GM21515 (cell line): ENCODE measurements around the gene ALPI.
A peak's percentile ranks its signal among the peaks of the same experiment; 100 is the strongest.
"Not testable (repeated sequence)": the region's sequence is repeated elsewhere in the genome, so short reads cannot be mapped to it uniquely, and the experiment has no call there.

ENCODE experiments used
- ATAC-seq: cut with Tn5 transposase; IDR thresholded peaks from one replicate; pipeline ENCODE4 v1.9.1; 2021; ENCODE audit not compliant: unreplicated experiment

Gene ALPI

DNA sequence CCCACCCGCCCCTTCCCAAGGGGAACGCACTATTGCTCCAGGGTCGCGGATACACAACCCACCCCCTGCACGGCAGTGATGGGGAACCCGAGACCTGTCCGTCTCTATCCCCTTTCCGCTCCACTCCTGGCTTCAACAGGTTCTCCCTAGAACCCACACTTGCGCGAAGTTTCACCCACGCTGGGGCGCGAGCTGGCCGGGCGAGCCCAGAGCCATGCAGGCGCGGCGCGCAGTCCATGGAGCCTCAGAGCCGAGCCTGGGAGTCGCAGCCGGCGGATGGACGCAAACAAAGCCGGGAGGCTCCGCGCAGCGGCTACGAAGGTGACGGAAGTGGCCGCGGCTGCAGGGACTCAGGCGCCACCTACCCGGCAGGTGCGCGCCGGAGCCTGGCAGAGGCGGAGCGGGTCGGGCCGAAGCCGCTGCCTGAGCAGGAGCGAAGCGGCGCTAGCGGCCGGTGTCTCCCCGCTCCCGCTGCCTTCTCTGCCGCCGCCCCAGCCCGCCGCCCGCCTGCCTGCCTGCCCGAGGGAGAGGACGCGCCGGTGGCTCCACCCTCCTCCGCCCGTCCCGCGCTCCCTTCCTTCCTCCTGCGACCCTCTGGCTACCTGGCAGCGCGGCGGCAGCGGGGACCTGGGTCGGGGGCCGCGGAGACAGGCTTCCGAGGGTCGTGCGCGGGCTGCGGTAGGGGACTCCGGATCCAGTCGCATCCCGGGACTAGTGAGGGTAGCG, 35.3 kb upstream of the ALPI start:
- ATAC-seq: no peak

DNA sequence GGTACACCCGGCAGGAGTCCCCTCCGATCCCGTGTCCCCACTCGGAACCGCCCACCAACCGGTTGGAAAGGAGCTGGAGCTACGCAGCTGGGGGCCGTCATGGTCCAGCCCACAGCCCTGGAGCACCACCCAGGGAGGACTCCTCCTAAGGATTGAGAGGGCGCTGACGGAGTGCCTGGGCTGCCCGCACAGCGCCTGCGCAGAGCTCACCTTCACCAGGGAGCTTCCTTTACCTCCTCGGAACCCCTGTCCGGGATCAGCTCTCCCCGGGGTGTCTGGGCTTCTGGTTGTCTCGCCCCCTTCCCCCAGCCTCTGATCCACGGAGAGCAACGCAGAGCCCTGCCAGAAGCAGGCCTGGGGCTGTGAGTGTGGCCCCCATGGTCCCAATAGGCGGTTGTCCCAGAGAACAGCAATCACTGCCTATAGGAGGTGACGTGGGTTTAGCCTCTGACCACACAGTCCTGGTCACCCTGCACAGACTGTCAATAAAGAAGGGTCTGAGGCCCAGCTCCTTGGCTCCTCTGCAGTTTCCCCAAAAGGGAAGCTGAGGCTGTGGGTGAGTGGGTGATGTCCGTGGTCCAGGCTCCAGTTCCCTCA, 34.7 kb upstream of the ALPI start:
- ATAC-seq: no peak

DNA sequence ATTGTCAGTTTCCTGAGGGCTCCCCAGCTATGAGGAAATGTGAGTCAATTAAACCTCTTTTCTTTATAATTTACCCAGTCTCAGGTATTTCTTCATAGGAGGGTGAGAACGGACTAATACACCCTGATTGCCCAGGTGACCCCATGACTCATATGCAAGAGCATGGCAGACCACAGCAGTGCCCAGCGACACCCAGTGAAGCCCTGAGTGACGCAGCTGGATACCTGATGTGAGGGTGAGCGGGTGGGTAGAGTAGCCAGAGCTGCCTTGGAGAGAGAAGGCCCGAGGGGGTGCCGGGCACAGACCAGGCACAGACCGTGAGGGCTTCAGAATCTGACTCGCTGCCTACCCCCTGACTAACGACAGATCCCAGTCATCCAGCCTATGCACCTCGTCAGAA, 33.9 kb upstream of the ALPI start:
- no peak for ATAC-seq

DNA sequence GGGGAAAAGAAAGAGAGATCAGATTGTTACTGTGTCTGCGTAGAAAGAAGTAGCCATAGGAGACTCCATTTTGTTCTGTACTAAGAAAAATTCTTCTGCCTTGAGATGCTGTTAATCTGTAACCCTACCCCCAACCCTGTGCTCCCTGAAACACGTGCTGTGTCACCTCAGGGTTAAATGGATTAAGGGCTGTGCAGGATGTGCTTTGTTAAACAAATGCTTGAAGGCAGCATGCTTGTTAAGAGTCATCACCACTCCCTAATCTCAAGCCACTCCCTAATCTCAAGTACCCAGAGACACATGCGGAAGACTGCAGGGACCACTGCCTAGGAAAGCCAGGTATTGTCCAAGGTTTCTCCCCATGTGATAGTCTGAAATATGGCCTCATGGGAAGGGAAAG, 33.0 kb upstream of the ALPI start:
- ATAC-seq: not testable (repeated sequence)

DNA sequence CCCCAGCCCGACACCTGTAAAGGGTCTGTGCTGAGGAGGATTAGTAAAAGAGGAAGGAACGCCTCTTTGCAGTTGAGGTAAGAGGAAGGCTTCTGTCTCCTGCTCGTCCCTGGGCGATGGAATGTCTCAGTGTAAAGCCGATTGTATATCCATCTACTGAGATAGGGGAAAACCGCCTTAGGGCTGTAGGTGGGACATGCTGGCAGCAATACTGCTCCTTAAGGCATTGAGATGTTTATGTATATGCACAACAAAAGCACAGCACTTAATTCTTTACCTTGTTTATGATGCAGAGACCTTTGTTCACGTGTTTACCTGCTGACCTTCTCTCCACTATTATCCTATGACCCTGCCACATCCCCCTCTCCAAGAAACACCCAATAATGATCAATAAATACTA, 32.5 kb upstream of the ALPI start:
- ATAC-seq: not testable (repeated sequence)

DNA sequence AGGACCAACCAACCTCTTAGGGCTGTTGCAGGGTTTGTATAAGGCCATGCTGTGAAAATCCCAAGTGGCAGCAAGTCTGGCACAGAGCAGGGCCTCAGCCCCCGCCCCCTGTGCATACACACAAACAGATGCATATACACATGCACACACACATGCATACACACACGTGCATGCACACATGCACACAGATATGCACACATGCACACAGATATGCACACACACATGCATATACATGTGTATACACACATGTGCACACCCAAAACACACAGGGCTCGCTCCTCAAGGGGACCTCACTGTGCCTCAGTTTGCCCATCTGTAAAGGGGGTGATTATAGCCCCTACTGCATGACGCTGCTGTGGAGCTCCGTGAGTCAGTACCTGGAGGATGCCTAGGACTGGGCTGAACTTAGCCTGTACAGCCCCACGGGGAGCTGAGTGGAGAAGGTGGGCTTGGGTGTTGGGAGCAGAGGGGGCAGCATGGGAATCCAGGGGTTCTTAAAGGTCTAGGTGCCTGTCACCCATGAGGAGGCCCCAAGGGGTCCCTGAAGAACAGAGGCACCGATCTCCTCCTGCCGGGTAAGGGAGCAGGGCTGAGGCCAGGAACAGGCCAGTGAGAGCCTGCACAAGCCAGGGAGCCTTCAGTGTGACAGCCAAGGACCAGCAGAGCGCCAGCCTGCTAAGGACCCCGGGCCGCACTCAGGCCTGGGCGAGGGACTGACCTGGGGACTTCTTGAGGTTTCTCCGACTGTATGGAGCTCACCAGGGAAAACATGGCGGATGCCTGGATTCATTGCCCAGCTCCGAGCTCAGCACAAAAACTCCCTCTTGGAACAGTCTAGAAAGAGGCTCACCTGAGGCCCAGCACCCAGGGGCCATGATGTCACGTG, 24.0 kb upstream of the ALPI start:
- no peak for ATAC-seq

DNA sequence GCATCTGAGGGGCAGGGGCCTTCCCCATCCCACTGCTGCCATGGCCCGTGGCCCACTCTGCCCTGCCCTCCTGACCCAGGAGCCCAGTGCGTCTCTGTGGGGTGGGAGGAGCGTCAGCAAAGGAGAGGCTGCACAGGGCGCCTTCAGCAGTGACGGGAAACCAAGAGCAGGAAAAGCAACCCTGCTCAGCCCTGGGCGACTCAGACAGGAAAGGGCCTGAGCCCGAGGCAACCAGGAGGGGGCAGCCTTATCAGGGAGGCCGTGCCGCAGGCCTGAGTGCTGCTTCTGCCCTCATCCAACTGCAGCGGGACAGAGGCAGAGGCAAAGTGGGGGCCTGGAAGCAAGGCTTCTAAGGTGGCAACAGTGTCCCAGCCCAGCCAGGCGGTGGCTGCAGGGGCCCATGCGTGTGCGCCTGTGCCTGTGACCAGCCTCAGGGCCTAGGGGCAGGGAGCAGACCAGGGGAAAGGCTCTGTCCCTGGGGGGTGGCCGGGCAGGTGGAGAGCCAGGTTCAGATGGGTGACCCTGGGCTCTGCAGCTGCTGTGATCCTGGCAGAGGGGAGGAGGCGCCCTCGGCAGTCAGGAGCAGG, 23.3 kb upstream of the ALPI start:
- no peak for ATAC-seq

DNA sequence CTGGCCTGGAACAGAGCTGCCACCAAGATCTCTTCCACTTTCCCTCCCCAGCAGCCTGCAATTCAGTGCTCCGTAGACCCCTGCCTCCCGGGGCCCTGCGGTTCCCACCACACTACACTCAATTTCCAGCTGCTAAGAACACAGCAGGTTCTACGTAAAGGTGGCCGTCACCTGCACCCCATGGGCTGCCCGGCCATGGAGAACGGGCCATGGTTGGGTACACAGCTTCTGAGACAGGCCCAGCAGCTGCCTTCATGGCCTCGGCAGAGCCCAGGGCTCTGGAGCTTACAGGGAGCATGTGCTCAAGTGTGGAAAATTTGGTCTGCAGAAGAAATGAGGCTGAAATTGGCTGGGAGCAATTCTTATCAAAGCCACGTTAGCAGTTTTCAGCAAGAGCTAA, 22.3 kb upstream of the ALPI start:
- ATAC-seq: not testable (repeated sequence)

DNA sequence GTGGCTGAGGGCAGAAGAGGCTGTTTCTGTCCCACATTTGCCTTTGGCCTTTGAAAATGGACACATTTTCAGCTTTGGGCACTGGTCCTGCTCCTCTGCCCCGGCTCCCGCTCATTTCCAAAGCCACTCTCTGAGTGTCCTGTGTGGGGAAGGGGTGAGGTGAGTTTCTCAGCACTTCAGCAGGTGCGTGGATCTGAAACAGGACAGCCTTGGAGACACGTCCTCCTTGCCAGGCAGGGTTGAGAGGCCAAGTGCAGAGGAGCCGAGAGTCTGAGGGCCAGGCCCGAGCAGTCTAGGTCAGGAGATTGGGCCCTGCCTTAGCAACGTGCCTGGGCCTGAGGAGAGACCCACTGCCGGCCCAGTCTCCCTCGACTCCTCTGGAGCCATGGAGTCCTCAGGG, 21.9 kb upstream of the ALPI start:
- ATAC-seq: no peak

DNA sequence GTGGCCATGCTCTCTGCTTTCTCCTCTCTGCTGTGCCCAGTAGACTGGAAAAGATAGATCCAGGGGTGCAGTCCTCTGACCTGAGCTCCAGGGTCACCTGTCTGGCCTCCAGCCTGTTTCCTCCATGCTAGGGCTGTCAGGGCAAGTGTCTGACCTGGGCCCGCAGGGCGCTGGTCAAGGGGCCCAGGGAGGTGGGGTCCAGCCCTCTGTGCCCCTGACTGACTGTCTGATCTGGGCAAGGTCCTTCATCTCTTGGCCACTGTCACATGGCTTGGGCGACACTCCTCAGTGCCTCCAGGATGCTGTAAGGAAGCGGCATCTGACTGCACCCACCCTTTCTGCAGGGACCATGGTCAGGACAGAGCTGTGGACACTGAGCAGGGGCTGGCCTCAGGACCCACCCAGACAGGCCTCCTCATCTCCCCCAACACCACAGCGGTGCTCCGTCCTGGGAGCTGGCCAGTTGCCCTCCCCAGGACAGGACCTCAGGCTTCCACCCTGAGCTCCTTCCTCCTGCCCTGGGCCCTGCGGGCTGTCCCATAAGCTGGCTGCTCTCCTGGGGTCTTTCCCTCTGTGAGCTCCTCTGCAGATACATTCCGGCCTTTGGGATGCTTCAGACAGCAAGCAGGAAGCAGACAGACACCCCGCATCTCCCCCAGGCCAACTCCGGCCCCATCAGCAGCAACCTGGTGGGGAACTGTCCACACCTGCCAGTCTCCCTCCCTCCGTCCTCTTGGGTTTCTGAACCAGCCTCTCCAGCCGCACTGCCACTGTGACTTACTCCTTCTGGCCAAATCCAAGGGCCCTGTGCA, 21.2 kb upstream of the ALPI start:
- ATAC-seq: no peak

DNA sequence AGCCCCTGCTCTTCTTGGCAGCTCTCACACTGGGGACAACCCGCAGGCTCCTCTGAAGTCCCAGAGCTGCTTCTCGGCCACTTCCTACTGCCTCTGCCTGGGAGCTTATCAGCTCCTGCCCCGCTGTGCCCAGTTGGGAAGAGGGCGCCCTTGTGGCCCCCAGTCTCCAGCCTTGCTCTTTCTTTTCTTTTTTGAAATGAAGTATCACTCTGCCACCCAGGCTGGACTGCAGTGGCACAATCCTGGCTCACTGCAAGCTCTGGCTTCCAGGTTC, 20.6 kb upstream of the ALPI start:
- no peak for ATAC-seq

DNA sequence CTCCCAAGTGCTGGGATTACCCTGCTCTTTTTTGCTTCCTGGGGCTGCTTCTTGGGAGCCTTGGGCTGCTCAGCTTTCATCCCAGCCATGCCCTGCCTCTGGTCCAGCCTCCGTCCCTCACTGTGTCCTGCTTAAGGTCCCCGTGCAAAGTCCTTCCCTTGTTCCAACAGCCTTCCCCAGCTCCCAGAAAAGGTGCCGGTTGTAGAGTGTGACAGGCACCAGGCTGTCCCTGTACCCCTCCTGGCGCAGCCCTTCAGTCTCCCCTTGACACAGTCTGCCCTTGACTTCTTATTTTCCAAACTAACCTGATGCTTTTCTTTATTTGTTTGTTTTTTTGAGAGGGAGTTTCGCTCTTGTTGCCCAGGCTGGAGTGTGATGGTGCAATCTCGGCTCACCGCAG, 20.1 kb upstream of the ALPI start:
- no peak for ATAC-seq

DNA sequence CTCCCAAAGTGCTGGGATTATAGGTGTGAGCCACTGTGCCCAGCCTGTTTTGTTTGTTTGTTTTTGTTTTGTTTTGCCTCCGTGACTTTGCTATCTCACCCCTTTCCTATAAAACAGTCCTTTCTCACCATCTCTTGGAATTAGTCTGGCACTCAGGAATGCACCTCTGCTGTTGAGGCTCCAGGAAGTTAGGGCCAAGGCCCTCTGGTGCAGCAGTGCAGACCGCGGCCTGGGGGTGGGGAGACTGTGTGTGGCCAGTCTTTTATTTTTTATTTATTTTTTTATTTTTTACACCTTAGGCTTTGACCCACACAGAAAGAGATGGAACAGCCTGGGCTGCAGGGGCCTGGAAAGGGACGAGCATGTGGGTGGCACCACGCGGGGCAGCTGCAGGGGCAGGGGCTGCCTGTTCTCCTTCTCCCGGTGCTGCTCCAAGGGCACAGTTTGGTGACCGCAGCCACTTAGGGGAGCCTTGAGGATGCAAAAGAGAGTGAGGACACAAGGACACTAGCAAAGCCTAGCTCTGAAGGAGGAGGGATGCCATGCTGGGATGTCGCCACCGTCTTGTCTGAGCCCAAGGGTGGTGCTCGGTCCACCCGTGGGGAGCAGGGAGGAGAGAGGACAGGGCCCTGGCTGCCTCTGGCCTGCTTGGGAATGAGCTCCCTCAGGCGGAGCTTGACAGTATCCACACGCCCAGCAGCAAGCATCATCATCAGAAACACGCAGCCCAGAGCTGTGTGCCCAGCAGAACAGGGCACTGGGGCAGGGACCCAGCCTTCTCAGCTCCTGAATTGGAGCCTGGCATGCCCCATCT, 19.4 kb upstream of the ALPI start:
- no peak for ATAC-seq

DNA sequence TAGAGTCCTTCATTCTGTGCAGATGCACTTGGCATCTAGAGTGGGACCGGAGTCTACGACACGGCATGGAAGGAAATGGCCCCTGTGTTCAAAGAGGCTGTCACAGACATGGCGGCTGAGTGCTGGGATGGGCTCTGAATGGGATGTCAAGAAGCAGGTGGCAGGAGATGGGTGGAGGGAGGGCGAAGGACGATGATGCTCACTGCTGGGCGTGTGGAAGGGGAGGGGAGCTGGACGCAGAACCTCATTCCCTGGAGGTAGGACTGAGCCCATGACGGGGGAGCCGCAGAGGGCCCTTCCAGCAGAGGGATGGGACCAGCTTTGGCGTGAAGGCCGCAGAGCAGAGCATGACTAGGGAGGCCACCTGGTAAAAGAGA, 18.8 kb upstream of the ALPI start:
- ATAC-seq: no peak

DNA sequence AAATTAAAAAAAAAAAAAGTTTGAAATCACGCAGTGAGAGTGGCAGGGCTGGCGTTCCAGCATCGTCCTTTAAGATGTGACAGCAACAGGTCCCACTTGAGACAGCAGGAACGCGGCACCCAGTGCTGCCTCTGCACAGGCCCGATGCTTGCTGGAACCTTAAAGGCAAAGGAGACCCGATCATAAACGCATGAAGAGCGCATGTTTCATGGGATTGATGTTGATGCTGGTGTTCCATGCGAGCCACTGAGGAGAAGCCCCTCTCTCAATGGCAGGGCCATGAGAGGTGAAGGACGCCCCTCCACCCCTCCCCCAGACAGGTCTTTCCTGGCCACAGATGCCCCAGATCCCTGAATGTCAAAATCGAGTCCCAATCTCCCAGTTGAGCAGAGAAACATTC, 17.9 kb upstream of the ALPI start:
- no peak for ATAC-seq

DNA sequence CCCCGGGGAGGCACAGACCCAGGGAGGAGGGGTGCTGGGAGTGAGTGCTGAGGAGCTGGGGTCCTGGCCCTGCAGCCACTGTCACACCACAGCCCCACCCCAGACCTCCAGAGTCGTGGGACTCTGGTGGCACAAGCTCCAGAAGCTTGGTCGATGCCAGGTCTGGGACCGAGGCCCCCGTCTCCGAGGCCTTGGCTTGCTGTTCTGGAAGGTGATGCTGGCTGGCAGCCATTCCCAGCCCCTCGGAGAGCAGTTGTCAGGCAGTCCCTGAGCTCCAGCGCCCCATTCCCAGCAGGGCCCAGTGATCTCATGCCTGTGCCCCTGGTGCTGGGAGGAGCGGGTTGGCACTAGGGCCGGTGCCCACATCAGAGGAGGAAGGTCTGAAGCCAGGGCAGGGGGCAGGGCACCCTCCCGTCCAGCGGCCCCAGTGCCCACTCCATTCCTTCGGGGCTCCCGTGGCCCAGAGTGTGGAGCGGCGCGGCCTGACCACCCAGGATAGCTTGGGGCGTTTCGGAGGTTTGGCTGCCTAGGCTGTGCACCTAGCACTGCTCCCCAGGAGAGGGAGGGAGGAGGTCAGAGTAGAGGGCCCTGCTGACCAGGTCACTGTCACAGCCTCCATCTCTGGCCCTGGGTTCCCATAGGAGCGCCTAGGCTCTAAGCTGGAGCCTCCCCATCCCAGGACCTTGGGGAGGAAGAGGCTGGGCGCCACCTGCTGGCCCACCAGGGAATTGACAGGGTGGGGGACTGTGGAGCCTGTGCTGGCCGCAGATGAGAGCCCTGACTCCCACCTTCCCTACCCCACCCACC, 16.8 kb upstream of the ALPI start:
- no peak for ATAC-seq

DNA sequence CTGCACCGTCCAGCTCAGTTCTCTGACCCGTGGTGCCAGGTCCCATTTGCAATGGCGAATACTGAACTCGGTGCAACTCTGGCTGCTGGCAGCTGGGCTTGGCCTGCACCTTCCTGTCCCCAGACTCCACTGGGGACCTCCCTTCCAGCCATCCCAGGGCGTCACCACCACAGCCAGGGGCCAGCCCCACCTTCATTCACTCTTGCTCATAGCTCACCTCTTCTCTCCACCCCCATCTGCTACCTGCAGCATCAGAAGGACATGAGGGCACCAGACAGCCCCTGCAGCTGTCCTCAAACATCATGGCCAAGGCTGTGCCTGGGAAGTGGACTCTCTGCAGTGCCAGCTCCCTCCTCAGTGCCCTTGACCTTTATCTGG, 16.2 kb upstream of the ALPI start:
- ATAC-seq: no peak

DNA sequence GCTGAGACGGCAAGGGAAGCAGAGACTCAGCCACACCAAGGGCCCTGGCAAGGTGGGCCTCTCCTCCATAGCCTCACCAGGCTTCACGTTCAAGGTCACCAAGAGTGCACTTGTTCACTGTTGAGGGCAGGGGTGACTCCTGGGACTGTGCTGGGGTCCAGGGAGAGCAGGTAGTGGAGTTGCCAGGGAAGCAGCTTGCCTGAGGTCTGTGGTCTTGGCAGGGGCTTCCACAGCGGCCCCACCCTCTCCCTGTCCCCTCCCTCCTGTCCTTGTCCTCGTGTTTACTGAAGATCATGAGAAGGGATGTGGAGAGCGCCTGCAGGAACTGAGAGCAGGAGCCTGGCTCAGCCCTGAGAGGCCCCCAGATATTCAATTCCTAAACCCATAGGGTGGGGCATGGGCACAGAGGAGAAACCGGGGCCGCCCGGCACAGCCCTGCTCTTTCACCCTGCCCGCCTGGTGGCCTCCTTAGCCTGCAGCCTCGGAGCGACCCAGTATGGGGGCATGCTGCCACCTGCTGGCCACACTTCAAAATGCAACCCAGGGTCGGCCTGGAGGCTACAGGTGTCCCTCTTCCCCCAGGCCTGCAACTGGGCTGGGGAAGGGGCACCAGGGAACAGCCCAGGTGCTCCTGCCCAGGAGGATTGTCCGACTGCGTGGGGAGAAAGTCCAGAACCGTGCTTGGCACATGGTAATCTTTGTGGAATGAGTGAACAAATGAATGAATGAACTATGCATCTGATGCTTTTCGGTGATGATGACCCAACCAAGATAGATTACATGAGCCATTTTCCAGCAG, 15.5 kb upstream of the ALPI start:
- ATAC-seq: peak; percentile 67

DNA sequence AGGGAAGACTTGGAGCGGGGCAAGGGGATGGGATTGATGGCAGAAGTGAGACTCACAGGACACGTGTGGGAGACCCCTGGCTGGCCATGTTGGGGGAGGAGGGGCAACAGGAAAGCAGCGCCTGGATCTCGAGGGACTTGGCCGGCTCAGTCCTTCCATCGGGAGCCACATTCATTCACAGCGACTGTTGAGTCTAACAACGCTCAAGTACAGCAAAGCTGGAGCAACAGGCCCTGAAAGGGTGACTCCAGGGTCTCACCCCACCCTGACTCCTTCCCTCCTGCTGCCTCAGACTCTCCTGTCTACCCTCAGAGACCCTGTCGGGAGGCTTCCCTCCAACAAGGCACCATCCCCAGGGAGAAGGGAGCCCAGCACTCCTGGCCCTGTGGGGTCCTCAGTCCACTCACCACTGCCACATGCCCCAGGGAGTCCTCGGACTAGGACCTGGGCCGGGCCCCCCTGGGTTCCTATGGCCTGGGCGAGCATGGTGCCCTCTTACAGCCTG, 14.8 kb upstream of the ALPI start:
- no peak for ATAC-seq
